ENCODE results near the gene TIMM13.
"Not testable (repeated sequence)": the region's sequence is repeated elsewhere in the genome, so short reads cannot be mapped to it uniquely, and the experiment has no call there.

The TIMM13 gene

DNA sequence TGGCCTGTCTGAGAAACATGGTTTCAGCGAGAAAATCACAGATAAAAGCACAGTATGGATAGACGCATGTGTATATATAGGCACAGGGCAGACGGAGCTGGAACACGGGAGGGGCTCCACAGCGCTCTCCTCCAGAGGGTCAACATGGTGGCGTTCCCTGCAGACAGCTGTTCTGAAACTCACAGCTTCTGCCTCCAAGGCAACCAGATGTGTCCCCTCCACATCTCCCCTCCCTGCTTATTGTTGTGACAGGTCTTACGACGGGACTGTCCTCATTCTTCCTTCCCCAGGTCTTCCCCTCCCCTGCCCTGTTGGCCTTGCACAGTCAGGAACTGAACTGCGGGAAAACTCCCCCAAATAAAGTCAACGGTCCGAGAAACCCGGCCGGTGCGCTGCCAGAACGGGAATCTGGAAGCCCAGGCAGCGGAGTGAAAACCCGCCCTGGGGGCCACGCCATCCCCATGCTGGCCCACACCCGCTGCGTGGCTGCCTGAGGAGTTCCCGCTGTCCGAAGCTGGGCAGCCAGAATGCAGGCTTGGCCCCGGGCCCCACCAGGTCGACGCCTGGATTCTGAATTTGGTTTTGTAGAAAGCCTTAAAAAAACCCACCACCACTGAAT lies 2.6 kb upstream of the TIMM13 start:
- DNase-seq = no peak

DNA sequence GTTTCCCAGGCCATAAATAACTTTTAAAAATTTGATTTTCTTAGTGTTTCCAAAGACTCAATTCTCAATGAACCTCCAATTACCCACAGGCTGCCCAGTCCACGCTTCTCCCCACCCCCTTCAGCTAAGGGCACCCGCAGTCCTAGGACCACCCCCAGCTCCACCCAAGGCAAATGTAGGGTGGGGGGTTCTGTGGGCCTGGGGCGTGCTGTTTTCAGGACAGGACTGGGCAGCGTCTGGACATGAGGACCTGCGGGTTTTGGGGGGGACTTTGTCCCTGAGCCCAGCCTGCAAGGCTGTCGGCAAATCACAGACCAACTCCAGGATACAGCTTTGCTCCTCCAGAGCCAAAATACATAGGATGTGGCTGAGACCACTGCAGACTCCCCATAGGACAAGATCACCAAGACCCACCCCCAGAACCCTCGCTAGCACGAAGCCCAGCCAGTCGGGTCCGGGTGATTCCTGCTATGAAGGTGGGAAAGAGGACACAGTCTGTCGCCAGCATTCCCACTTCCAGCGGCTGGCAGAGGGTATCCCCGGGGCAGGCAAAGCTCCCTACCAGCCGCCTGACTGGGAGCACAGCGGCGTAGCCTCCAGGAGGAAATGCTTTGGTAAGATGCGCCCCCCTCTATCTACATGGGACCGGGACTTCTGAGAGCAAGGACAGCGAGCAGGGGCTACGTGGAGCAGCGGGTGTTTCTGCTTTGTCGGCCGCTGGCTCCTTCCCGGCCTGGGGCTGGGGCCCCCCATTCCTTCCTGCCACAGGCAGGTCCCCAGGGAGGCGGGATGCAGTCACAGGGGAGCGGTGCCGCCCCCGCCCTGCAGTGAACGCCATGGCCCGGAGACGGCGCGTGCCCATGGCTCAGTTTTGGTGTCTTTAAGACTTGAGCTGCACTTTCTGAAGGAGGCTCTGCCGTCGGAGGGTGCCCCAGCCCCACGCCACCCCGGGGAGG lies 1.6 kb upstream of the TIMM13 start:
- DNase-seq = no peak

DNA sequence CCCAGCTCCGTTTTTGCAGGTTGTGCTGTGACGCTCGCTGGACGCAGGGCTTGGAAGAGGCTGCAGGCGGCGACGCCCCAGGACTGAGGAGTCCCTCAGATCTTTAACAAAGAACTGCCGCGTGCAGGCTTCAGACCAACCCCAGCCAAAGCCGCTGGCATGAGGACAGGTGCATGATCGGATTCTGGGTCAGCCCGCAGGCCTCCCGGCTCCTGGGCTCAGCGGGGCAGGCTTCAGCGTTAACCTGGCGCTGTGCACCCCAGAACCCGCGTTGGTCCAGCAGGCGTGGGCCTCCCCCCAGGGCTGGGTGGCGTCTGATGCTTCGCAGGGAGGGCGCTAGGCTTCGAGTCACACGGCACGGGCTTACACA lies 920 bp upstream of the TIMM13 start:
- no peak for DNase-seq

DNA sequence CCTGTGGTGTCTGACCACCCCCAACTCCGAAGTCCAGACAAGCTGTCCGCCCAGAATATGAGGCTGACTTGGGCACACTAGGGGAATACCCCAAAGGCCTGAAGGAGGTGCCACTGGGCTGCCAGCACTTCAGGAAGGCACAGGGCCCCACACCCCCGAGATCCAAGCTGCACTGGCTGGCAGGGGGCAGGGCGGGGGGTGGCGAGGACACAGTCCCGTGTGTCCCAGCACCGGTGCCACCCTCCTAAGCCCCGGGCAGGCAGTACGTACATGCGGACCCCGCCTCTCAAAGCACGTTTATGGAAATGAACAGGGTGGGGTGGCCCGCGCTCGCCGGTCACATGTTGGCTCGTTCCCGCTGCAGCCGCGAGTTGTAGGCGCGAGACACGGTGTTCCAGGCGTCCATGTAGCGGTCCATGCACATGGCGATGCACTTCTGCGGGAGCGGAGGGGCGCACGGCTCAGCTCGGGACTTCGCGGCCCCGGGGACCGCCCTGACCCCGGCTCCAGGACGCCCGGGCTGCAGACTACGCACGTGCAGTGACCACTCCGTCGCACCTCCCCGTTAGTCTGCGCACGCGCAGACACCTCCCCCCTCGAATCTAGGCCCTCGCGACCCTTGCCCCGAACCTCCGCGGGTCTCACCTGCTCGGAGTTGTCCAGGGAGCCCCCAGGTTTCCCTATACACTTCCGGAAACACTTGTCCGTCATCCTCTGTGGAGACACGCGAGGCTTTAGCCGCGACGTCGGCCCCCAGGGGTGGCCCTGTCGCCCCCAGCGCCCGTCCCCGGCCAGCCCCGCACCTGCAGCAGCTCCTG lies 566 bp downstream of the TIMM13 start:
- no peak for DNase-seq

DNA sequence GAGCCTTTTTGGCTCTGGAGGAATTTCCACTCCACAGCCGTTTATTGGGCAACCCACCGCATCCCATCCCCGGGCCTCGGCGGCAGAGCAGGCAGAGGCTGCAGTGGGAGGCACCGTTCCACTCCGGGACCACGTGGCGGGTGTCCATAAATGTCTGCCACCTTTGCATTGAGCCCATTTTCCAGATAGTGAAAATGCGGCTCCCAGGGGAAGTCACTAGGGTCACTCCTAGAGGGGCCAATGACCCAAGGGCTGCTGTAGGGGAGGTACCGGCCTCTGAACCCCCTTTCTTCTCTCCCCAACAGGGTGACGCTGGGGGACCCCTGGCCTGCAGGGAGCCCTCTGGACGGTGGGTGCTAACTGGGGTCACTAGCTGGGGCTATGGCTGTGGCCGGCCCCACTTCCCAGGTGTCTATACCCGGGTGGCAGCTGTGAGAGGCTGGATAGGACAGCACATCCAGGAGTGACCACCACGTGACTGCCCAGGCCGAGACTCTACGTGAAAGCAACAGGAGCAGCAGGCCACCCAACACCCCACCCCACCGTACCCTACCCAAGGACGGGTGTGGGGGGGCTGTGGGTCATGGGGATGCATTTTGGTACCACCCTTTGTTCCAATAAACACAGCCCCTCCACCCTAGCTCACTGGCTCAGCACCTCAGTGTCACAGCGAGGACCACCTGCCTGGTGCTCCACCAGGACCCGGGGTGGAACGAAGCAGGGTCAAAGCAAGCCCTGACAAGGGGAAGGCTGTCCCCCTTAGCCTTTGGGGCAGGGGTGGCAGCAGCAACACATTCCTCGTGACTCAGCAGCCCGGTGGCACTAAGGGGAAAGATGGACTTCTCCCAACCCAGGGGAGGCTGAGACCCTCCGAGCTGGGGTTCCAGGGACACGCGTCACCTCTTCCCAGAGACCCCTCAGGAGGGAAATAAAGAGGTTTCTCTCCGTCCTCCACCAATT lies 1.5 kb downstream of the TIMM13 start:
- DNase-seq = no peak

DNA sequence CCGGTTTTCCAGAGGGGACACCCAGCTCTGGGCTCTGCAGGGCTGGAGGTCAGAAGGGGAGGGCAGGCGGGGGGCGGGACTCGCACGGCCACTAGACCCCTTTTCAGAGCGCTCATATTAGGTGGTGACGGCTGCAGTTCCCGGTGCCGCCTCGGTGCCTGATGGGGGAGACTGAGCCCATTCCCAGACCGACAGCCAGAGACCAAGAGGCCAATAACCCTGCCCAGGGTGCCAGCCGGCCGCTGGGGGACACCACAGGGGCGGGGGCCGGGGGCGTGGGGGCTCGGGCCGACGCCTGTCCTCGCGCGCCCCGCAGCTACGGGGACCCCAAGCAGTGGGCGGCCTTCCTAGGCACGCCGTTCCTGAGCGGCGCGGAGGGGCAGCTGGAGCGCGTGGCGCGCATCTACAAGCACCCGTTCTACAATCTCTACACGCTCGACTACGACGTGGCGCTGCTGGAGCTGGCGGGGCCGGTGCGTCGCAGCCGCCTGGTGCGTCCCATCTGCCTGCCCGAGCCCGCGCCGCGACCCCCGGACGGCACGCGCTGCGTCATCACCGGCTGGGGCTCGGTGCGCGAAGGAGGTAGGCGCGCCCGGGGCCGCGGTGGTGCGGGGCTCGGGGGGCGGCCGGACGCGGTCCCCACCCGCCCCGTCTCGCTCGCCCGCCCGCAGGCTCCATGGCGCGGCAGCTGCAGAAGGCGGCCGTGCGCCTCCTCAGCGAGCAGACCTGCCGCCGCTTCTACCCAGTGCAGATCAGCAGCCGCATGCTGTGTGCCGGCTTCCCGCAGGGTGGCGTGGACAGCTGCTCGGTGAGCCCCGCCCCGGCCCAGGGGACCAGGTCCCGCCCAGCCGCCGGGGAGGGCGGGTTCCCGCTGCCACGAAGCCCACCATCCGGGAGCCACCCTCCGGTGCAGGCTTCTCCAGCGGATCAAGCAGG lies 2.4 kb downstream of the TIMM13 start:
- DNase-seq = no peak

DNA sequence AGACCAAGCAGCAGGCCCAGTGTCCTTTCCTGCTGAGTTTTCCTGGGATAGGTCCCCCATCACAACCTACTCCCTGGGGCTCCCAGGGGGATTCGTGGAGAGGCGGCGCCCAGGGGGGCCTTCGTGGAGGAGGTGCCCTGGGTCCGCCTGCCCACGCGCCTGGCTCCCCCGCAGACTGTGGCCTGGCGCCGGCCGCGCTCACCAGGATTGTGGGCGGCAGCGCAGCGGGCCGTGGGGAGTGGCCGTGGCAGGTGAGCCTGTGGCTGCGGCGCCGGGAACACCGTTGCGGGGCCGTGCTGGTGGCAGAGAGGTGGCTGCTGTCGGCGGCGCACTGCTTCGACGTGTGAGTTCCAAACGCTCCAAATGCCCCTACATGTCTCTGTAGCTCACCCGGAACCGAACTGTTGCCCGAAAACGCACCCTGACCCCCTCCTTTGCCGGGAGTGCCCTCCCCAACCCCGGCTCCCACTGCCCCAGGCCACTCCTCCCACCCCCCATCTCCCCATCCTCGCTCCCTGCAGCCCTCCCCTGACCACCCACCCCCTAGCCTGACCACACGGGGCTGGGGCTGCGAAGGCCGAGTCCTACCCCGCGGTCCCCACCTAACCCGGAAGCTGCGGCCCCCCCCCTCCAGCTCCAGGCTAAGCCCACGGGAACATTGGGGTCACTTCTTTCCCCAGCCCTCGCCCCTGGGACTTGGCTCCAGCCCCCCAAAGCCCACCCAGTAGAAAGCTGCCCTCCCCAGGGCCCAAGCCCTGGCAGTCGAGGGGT lies 3.3 kb downstream of the TIMM13 start:
- no peak for DNase-seq

DNA sequence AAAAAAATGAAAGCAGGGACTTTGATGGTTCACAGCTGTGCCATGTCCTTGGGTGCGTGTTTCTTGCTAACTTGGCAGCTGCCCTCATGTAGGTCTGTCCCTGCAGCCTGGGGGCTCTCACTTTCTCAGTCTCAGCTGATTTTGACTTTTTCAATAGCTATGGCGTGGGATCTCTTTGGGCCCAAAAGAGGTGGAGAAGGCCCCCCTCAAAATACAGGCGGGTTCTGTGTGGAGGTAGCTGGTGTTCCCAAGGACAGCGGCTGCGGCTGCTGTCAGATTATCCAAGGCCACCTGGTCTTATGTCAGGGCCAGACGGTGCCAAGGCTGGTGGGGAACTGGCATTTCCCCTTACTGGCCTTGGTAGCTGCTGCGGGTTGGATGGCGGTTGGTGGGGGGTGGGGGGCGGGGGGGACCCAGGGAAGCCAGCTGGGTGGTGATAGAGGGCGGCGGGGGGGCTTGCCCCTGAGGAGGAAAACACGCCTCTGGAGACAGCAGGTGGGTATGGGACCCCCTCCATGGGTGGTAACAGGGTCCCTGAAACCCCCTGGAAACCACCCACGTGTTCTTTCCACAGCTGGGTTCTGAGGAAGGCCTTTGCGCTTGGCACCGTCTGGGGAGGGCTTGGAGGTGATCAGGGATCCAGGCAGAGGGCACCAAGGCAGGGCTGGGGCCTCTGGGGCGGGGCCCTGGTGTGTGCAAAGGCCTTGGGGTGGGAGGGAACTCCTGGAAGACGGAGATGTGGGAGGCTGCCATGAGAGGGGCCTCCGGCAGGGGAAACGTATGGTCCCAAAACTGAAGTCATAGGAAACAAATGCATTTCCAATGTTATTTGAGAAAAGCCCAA lies 4.1 kb downstream of the TIMM13 start:
- DNase-seq = no peak

DNA sequence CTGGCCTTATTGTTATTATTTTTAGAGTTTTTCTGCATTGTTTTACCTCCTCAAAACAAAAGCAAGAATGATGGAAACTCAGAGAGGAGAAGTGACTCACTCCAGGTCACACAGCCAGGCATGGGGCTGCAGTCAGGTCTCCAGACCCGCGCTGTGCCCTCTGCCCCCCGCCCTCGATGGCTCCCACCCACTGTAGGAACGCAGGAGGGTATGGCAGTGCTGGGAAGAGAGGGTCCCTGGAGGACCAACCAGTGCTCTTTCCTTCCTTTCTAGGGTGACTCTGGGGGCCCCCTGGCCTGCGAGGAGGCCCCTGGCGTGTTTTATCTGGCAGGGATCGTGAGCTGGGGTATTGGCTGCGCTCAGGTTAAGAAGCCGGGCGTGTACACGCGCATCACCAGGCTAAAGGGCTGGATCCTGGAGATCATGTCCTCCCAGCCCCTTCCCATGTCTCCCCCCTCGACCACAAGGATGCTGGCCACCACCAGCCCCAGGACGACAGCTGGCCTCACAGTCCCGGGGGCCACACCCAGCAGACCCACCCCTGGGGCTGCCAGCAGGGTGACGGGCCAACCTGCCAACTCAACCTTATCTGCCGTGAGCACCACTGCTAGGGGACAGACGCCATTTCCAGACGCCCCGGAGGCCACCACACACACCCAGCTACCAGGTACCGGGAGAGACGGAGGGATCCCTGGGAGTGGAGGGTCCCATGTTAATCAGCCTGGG lies 5.6 kb downstream of the TIMM13 start:
- no peak for DNase-seq

DNA sequence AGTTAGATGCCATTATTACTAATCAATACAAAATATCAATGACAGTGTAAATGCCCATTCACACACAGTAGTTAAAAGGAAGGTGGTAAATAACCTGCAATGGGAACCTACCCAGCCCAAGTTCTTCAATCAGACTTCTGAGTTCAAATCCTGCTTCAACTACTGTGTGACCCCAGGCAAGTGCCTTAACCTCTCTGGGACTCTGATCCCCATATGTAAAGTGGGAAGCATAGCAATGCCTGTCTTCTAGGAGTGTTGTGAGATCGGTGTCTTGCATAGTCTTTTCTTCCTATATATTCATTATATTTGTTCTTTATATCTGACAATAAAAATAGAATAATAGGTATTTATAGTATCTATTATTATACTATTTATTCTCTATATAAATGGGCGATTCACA lies 6.9 kb downstream of the TIMM13 start:
- DNase-seq = no peak

DNA sequence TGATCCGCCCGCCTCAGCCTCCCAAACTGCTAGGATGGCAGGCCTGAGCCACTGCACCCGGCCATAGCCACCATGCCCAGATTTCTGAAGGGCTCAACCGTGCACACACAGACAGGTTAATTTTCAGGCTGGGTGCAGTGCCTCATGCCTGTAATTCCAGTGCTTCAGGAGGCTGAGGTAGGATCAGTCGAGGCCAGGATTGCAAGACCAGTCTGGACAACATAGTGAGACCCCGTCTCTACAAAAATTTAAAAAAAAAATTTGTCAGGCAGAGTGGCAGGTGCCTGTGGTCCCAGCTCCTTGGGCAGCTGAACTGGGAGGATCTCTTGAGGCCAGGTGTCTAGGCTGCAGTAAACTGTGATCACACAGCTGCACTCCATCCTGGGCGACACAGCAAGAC lies 7.6 kb downstream of the TIMM13 start:
- no peak for DNase-seq

DNA sequence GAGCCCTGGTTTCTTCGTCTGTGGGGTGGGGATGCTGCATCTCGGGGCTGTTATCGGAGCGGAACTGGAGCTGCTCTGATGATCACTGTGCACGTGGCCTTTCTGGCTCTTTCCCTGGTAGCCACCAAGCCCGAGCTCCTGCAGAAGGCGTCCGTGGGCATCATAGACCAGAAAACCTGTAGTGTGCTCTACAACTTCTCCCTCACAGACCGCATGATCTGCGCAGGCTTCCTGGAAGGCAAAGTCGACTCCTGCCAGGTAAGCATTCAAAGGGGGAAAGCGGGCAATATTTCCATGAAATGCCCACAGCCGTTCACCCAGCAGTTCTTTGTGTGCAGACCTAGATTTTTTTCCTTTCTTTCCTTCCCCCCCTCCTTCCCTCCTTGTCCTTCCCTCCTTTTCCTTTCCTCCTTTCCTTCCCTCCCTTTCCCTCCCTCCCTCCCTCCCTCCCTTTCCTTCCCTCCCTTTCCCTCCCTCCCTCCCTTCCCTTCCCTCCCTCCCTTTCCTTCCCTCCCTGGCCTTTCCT lies 9.4 kb downstream of the TIMM13 start:
- no peak for DNase-seq

DNA sequence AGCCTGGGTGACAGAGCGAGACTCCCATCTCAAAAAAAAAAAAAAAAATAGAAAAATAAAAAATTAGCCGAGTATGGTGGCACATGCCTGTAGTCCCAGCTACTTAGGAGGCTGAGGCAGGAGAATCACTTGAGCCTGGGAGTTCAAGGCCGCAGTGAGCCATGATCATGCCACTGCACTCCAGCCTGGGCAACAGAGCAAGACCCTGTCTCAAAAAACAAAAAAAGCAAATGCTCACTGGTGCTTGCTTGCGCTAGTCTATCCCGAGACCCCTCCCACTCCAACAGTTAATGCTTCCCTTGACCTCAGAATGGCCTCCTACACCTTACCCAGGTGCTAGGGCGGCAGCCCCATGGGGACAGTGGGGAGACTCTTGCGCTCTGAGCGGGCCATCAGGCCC lies 9.9 kb downstream of the TIMM13 start:
- not testable (repeated sequence) for DNase-seq

DNA sequence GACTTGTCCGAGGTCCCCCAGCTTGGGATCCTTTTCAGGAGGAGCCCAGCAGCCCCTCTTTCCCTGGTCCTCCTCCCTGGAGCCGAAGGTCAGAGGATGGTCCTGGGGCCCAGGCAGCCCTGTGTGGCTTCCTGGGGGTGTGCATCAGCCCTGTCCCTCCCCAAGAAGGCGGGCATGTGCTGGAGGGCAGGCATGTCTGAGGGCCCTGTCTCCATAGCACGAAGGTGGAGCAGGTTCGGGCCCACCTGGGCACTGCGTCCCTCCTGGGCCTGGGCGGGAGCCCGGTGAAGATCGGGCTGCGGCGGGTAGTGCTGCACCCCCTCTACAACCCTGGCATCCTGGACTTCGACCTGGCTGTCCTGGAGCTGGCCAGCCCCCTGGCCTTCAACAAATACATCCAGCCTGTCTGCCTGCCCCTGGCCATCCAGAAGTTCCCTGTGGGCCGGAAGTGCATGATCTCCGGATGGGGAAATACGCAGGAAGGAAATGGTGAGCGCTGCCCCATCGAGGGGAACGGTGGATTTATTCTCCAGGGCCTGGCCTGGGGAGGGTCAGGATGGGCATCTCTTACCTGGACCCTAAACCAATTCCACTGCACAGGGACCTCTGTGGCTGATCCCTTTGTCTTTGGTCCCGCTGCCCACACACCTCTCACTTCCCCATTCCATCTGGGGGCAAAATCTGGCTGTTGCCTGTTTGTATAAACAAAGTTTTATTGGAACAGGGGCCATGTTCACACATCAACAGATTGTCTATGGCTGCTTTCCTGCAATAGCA lies 10.9 kb downstream of the TIMM13 start:
- no peak for DNase-seq

DNA sequence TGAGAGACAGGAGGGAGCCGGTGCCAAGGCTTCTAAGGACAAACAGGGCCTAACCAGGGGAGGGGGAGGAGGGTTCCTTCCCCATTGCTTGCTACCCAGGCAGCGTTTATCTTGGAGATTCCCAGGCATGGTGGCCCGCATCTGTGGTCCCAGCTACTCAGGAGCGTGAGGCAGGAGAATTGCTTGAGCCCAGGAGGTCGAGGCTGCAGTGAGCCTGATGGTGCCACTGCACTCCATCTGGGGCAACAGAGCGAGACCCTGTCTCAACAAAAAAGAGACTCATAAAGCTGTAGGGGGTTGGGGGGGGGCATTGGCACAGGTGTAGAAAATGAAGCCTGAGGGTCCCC lies 11.4 kb downstream of the TIMM13 start:
- no peak for DNase-seq

DNA sequence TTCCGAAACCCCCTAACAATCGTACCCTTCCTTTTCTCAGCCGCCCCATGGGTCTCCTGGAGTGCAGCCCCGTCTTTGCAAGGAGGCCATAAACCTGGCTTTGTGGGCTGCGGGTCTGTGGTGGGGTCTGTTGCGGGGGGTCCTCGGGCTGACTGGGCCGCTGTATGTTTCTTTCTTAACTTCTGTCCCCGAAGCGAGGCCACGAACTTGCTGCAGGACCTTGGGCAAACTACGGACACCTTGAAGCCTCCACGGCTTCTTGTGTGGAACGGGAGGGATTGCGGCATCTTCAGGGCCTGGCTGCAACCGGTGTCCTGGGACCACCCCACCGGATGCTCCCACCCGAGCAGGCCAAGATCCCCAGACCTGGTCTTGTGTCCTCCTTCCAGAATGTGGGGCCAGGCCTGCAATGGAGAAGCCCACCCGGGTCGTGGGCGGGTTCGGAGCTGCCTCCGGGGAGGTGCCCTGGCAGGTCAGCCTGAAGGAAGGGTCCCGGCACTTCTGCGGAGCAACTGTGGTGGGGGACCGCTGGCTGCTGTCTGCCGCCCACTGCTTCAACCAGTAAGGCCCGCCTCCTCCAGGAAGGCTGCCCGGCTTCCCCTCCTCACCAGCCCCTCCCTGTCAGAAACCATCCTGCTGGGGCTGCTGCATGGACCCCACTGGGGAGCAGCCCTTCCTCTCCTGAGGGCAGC lies 12.0 kb downstream of the TIMM13 start:
- DNase-seq = no peak

DNA sequence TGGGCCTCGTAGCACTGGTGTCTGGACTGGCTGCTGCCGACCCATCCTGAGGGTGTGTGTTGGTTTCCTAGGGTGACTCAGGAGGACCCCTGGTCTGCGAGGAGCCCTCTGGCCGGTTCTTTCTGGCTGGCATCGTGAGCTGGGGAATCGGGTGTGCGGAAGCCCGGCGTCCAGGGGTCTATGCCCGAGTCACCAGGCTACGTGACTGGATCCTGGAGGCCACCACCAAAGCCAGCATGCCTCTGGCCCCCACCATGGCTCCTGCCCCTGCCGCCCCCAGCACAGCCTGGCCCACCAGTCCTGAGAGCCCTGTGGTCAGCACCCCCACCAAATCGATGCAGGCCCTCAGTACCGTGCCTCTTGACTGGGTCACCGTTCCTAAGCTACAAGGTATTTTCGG lies 13.8 kb downstream of the TIMM13 start:
- no peak for DNase-seq

Data from NCI-H1436 treated with DMSO at 0.1 percent for 48 hours (cell line).